GM19035 (cell line): Measurements from ENCODE around the gene RHBDD3.

ENCODE experiments used
- ATAC-seq: cut with Tn5 transposase; IDR thresholded peaks from one replicate; pipeline ENCODE4 v1.9.1; 2021; ENCODE audit not compliant: unreplicated experiment

Gene RHBDD3

GRCh38 chr22:29306175-29306834, 38.5 kb upstream of the RHBDD3 start, which contains the start of gene GAS2L1:
TSS of gene GAS2L1 (plus strand) at chr22:29306650. CDS start at chr22:29308106, 1,456 bp downstream.
- no peak for ATAC-seq

GRCh38 chr22:29305836-29306174, 38.0 kb upstream of the RHBDD3 start:
- no peak for ATAC-seq

GRCh38 chr22:29302681-29303465, 35.1 kb upstream of the RHBDD3 start:
- ATAC-seq, result no peak

- no peak for ATAC-seq
Measured at GRCh38 chr22:29302402-29302680, 34.6 kb upstream of the RHBDD3 start.

GRCh38 chr22:29301716-29302401, 34.1 kb upstream of the RHBDD3 start:
- no peak for ATAC-seq

GRCh38 chr22:29300807-29301601, 33.2 kb upstream of the RHBDD3 start:
- ATAC-seq, result no peak

- no peak for ATAC-seq
Measured at GRCh38 chr22:29300467-29300806, 32.7 kb upstream of the RHBDD3 start.

- ATAC-seq, result no peak
Measured at GRCh38 chr22:29299136-29299900, 31.5 kb upstream of the RHBDD3 start.

- no peak for ATAC-seq
Measured at GRCh38 chr22:29298641-29299040, 30.9 kb upstream of the RHBDD3 start.

- no peak for ATAC-seq
Measured at GRCh38 chr22:29292379-29292778, 24.6 kb upstream of the RHBDD3 start.

- ATAC-seq, result no peak
Measured at GRCh38 chr22:29291215-29291614, 23.4 kb upstream of the RHBDD3 start.

GRCh38 chr22:29290061-29290460, 22.3 kb upstream of the RHBDD3 start:
- no peak for ATAC-seq

GRCh38 chr22:29288837-29289236, 21.1 kb upstream of the RHBDD3 start:
- ATAC-seq, result no peak

GRCh38 chr22:29284196-29284595, 16.4 kb upstream of the RHBDD3 start:
- ATAC-seq, result no peak

- no peak for ATAC-seq
Measured at GRCh38 chr22:29277927-29278326, 10.1 kb upstream of the RHBDD3 start.

- no peak for ATAC-seq
Measured at GRCh38 chr22:29275819-29276565, 8.2 kb upstream of the RHBDD3 start.

GRCh38 chr22:29275167-29275566, 7.4 kb upstream of the RHBDD3 start:
- ATAC-seq, result no peak

GRCh38 chr22:29272624-29273023, 4.8 kb upstream of the RHBDD3 start:
- no peak for ATAC-seq

GRCh38 chr22:29270475-29271271, 2.9 kb upstream of the RHBDD3 start:
- no peak for ATAC-seq
